Heart right ventricle (tissue), 16 donors: ENCODE measurements around the gene ALK. TPM values are rescaled to one million over a fixed set of nuclear protein-coding genes. Genes with fewer than 3 reads are reported as not detected.

Source experiments
- ATAC-seq, 8 donors: fragments of 200-7000 bp; cut with Tn5 transposase; one replicate each; pipeline ENCODE4 v1.9.1; 2020; ENCODE audit warnings: mild to moderate bottlenecking in 8 of 8, moderate library complexity in 8 of 8, moderate number of reproducible peaks in 1 of 8
- DNase-seq, 2 donors: peaks; one replicate each; pipeline ENCODE4 v3.0.0-alpha.2; 2020
- H3K27ac ChIP-seq, 10 donors: fragments of 200-600 bp; sonication (generic) in 2 of 10; one replicate each; pipeline versions ENCODE4 v1.5.0 to v1.8.0; 2020 to 2022; ENCODE audit warnings: mild to moderate bottlenecking in 3 of 10
- H3K27me3 ChIP-seq, 7 donors: fragments of 200-600 bp; one replicate each; pipeline ENCODE4 v1.8.0; 2021 to 2022; ENCODE audit warnings: mild to moderate bottlenecking in 2 of 7
- H3K36me3 ChIP-seq, 9 donors: fragments of 200-600 bp; sonication (generic) in 1 of 9; one replicate each; pipeline versions ENCODE4 v1.5.0 to v1.8.0; 2020 to 2022; ENCODE audit warnings: mild to moderate bottlenecking in 2 of 9
- H3K4me1 ChIP-seq, 9 donors: fragments of 200-600 bp; sonication (generic) in 1 of 9; one replicate each; pipeline versions ENCODE4 v1.5.0 to v1.8.0; 2020 to 2022; ENCODE audit warnings: mild to moderate bottlenecking in 4 of 9
- H3K4me3 ChIP-seq, 10 donors: fragments of 200-600 bp; sonication (generic) in 2 of 10; one replicate each; pipeline versions ENCODE4 v1.5.0 to v1.8.0; 2020 to 2022; ENCODE audit warnings: mild to moderate bottlenecking in 7 of 10, moderate library complexity in 2 of 10
- H3K9me3 ChIP-seq, 11 donors: fragments of 200-600 bp in 10 of 11; sonication (generic) in 2 of 11; one replicate each; pipeline versions ENCODE4 v1.5.0 to v1.8.0; 2013 to 2022; ENCODE audit warnings: mild to moderate bottlenecking in 2 of 11, control low read depth in 1 of 11, moderate library complexity in 1 of 11
- whole genome bisulfite sequencing, 2 donors: extraction: QIAGEN DNeasy Blood & Tissue Kit; methylation state at CpG; one replicate each; pipeline ENCODE4 v1.1.7; 2013; ENCODE audit warnings: inconsistent platforms in 1 of 2; 5-methylcytosine and 5-hydroxymethylcytosine counted together
- intact Hi-C, 10 donors: fragments of 100-400 bp; cut with DNase I; formaldehyde crosslinking; loops; one replicate each; pipeline versions ENCODE4 v1.11.1 to v1.14.2; 2022
- polyA plus RNA-seq, 2 donors: library from polyadenylated mRNA; stranded (reverse); fragments of 200-250 nt; gene quantifications; one replicate each; pipeline ENCODE4 v1.2.3, GENCODE V29; 2013
- total RNA-seq, 10 donors: library from RNA; stranded (reverse); fragmentation: NEBNext Ultra II Directional in 3 of 10; extraction: Animal tissue kit (Norgen Biotek cat#: 25700) in 3 of 10; gene quantifications; one replicate each; pipeline versions ENCODE4 v1.2.1 to v1.2.4, GENCODE V29; 2021 to 2023
- TF ChIP-seq, protein P1 (sequence below), 9 donors: fragments of 200-600 bp; sonication (generic) in 2 of 9; IDR thresholded peaks; one replicate each; pipeline versions ENCODE4 v1.5.0 to v1.8.0; 2021 to 2022; ENCODE audit warnings: antibody characterized with exemption in 9 of 9, mild to moderate bottlenecking in 5 of 9, moderate library complexity in 1 of 9
- donor health status: Arrhythmogenic right ventricular cardiomyopathy.
- donor health status: ischemic (EF 13 %, LVEDD 7.1; RV severe dilation, severe dysfunction).
- donor health status: healthy with polysubstance abuse.
- donor health status: DM: no; HTN: yes; CAD: no.
- donor health status: DM: no; HTN: no; CAD: no.
- donor health status: ischemic (EF 25% LVEDD 6.9; RV normal size, moderate dysfunction).
- donor health status: ischemic (EF 25% LVEDD 5.7; RV mildly dilated, moderate dysfunction).
- donor health status: healthy.
- donor health status: DM: yes; HTN: yes; CAD: no.
- donor health status: Ischemic cardiomyopathy.
- donor health status: ischemic (EF 35%, LVEDD 5.7; RV mildly dilated, moderate dysfunction).
- donor health status: nonischemic (EF 11% LVEDD 7.7; RV severe dilation, severe dysfunction).
- donor health status: DM: yes; HTN: yes; CAD: no.
- donor health status: PGD.
- donor health status: ischemic (EF 29% LVEDD 5.4; RV normal size, mild dysfunction).
- donor health status: nonischemic (EF 23%, LVEDD 6.1; RV moderate dilation, normal function).

ALK gene
- total and polyA plus RNA-seq, 12 donors, result 0.01 to 0.24 (median 0.08) TPM; not detected in 7

GRCh38 chr2:29544031-29544430 lies 377.4 kb downstream of the ALK start:
- Histone ChIP-seq H3K27me3 (peaks cover 0 to 11% (median 0%) of the 10 kb centered on the region in 7 donors), H3K4me3 (no peak overlapping the region), H3K9me3 (no peaks in the 10 kb centered on the region), H3K27ac (no peak overlapping the region), H3K4me1 (no peaks in the 10 kb centered on the region), H3K36me3 (no peaks in the 10 kb centered on the region)
- 76 to 89% methylated on average over 3 of the region's 3 CpGs for WGBS, 2 donors
- TF ChIP-seq, protein P1, sequence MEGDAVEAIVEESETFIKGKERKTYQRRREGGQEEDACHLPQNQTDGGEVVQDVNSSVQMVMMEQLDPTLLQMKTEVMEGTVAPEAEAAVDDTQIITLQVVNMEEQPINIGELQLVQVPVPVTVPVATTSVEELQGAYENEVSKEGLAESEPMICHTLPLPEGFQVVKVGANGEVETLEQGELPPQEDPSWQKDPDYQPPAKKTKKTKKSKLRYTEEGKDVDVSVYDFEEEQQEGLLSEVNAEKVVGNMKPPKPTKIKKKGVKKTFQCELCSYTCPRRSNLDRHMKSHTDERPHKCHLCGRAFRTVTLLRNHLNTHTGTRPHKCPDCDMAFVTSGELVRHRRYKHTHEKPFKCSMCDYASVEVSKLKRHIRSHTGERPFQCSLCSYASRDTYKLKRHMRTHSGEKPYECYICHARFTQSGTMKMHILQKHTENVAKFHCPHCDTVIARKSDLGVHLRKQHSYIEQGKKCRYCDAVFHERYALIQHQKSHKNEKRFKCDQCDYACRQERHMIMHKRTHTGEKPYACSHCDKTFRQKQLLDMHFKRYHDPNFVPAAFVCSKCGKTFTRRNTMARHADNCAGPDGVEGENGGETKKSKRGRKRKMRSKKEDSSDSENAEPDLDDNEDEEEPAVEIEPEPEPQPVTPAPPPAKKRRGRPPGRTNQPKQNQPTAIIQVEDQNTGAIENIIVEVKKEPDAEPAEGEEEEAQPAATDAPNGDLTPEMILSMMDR (IDR thresholded peaks at IDR 0.05), result no peak
- ATAC-seq (no peak), DNase-seq (no peak)
- intact Hi-C loops, result no loop called here

- Histone ChIP-seq H3K4me1 (no peaks in the 10 kb centered on the region), H3K36me3 (no peaks in the 10 kb centered on the region), H3K27ac (no peak overlapping the region), H3K27me3 (peaks cover 0 to 6% (median 0%) of the 10 kb centered on the region in 7 donors), H3K9me3 (no peaks in the 10 kb centered on the region), H3K4me3 (no peak overlapping the region)
- 88 to 91% methylated on average over 1 of the region's 1 CpG for WGBS, 2 donors
- no peak for DNase-seq
- intact Hi-C loops, result no loop called here
- TF ChIP-seq, protein P1 (IDR thresholded peaks at IDR 0.05), result no peak
- ATAC-seq, result no peak
These were observed 386.2 kb downstream of the ALK start for GRCh38 chr2:29535188-29535587.

- peaks cover 0 to 15% (median 0%) of the 10 kb centered on the region in 9 donors for H3K4me1 ChIP-seq
- peaks cover 0 to 6% (median 0%) of the 10 kb centered on the region in 7 donors for H3K27me3 ChIP-seq
- H3K4me3 ChIP-seq, result no peak overlapping the region
- no peak for DNase-seq
- H3K27ac ChIP-seq, result no peak overlapping the region
- WGBS, 2 donors, result 76 to 80% methylated on average over 1 of the region's 1 CpG
- intact Hi-C loops, result no loop called here
- TF ChIP-seq, protein P1 (IDR thresholded peaks at IDR 0.05), result no peak
- H3K36me3 ChIP-seq, result no peaks in the 10 kb centered on the region
- no peak for ATAC-seq
- H3K9me3 ChIP-seq, result no peaks in the 10 kb centered on the region
These were observed 388.9 kb downstream of the ALK start for GRCh38 chr2:29532436-29532835.

DNA sequence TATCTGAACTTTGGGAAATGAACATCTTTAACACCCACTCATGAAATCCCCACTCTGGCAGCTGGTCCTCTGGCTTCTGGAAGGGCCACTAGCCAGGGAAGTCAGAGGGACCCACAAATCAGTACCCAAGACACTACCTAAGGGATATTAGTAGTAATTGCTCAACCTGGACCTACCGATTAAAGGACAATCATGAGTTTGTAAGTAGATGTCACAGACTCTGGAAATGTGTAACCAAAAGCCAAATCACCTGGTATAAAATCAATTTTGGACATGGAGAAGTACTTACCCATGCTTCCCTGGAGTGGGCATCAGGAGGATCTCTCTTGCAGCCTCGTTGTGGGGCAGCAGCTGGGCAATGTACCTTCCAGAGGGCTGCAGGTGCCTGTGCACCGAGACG lies 389.8 kb downstream of the ALK start:
- Histone ChIP-seq H3K27me3 (peaks cover 0 to 6% (median 0%) of the 10 kb centered on the region in 7 donors), H3K27ac (no peak overlapping the region), H3K36me3 (no peaks in the 10 kb centered on the region), H3K9me3 (no peaks in the 10 kb centered on the region), H3K4me3 (no peak overlapping the region), H3K4me1 (peaks cover 0 to 15% (median 0%) of the 10 kb centered on the region in 9 donors)
- intact Hi-C loops, result no loop called here
- no peak for DNase-seq
- TF ChIP-seq, protein P1 (IDR thresholded peaks at IDR 0.05), result no peak
- 89 to 94% methylated on average over 4 of the region's 4 CpGs for WGBS, 2 donors
- no peak for ATAC-seq
